SK-N-SH (cell line): ENCODE data around the gene NEU4. TPM values are rescaled to one million over a fixed set of nuclear protein-coding genes. Genes with fewer than 3 reads are reported as not detected.
"Not testable (repeated sequence)": the region's sequence is repeated elsewhere in the genome, so short reads cannot be mapped to it uniquely, and the experiment has no call there.

Source experiments
- CTCF ChIA-PET: fragments of 300-600, 350-600 bp; formaldehyde crosslinking; extraction: SDS; loops from one replicate; lab custom pipeline; 2021; lab: Yijun Ruan, JAX
- POLR2A ChIA-PET: fragments of 350-600 bp; sonication (Branson Sonifier 250); formaldehyde crosslinking; extraction: SDS; loops from one replicate; lab custom pipeline; 2020; ENCODE audit warnings: antibody characterized with exemption, inconsistent platforms; lab: Yijun Ruan, JAX
- DNase-seq: peaks from one replicate; pipeline ENCODE4 v3.0.0; 2012
- H2AFZ ChIP-seq: fragments of 200-600 bp; sonication (generic); 2 replicates; pipeline ENCODE4 v1.8.1; 2016; ENCODE audit warnings: antibody characterized with exemption, mild to moderate bottlenecking, low read depth
- H3F3A ChIP-seq: fragments of 200-600 bp; sonication (generic); replicated peaks from 2 replicates; pipeline ENCODE3; 2016; ENCODE audit warnings: antibody characterized with exemption, mild to moderate bottlenecking; ENCODE audit not compliant: insufficient read depth
- H3K27ac ChIP-seq, 2 experiments: fragments of 200-500 bp in 1 of 2; fragments of 200-600 bp in 1 of 2; sonication (Bioruptor generic) in 1 of 2; sonication (generic), shearing (Covaris generic) in 1 of 2; 2 replicates each; pipeline versions ENCODE4 v1.5.1 to v1.6.1; 2014 to 2016; ENCODE audit warnings: low read depth in 2 of 2, inconsistent platforms in 1 of 2, low read length in 1 of 2, mild to moderate bottlenecking in 1 of 2, mixed read lengths in 1 of 2
- H3K27me3 ChIP-seq: fragments of 200-600 bp; sonication (generic), shearing (Covaris generic); 2 replicates; pipeline ENCODE4 v1.6.1; 2016; ENCODE audit warnings: mixed run types; ENCODE audit not compliant: insufficient read depth
- H3K36me3 ChIP-seq, 2 experiments: fragments of 200-500 bp in 1 of 2; fragments of 200-600 bp in 1 of 2; sonication (Bioruptor generic) in 1 of 2; sonication (generic) in 1 of 2; replicated peaks in 1 of 2; 2 replicates each; pipeline versions ENCODE3 to v1.5.1; 2014 to 2016; ENCODE audit warnings: low read length in 1 of 2, mild to moderate bottlenecking in 1 of 2; ENCODE audit not compliant: insufficient read depth in 2 of 2, control insufficient read depth in 1 of 2
- H3K4me1 ChIP-seq, 2 experiments: fragments of 200-500 bp in 1 of 2; fragments of 200-600 bp in 1 of 2; sonication (Bioruptor generic) in 1 of 2; sonication (generic), shearing (Covaris generic) in 1 of 2; 2 replicates each; pipeline versions ENCODE4 v1.5.1 to v1.6.1; 2014 to 2016; ENCODE audit warnings: low read depth in 1 of 2, low read length in 1 of 2, mixed run types in 1 of 2; ENCODE audit not compliant: insufficient read depth in 2 of 2, control insufficient read depth in 1 of 2
- H3K4me2 ChIP-seq: fragments of 200-600 bp; sonication (generic), shearing (Covaris generic); 2 replicates; pipeline ENCODE4 v1.6.1; 2017; ENCODE audit warnings: mixed run types
- H3K4me3 ChIP-seq, 2 experiments: fragments of 200-500 bp in 1 of 2; fragments of 200-600 bp in 1 of 2; sonication (Bioruptor generic) in 1 of 2; sonication (generic), shearing (Covaris generic) in 1 of 2; 2 replicates each; pipeline versions ENCODE4 v1.5.1 to v1.8.1; 2014 to 2016; ENCODE audit warnings: low read depth in 2 of 2, inconsistent platforms in 1 of 2, low read length in 1 of 2, mild to moderate bottlenecking in 1 of 2, mixed read lengths in 1 of 2, moderate library complexity in 1 of 2
- H3K79me2 ChIP-seq: fragments of 200-600 bp; sonication (generic); 2 replicates; pipeline ENCODE4 v1.8.1; 2017; ENCODE audit warnings: mild to moderate bottlenecking; ENCODE audit not compliant: insufficient read depth
- H3K9ac ChIP-seq: fragments of 200-600 bp; sonication (generic); 2 replicates; pipeline ENCODE4 v1.6.1; 2017; ENCODE audit warnings: mixed run types
- H3K9me2 ChIP-seq: fragments of 200-600 bp; sonication (generic); 2 replicates; pipeline ENCODE4 v1.6.1; 2017; ENCODE audit warnings: mixed run types
- H3K9me3 ChIP-seq: fragments of 200-600 bp; sonication (generic); 2 replicates; pipeline ENCODE4 v1.6.1; 2017; ENCODE audit warnings: mixed run types, mild to moderate bottlenecking, moderate library complexity
- H4K20me1 ChIP-seq: fragments of 200-600 bp; sonication (generic); 2 replicates; pipeline ENCODE4 v1.6.1; 2017; ENCODE audit warnings: mild to moderate bottlenecking, mixed run types; ENCODE audit not compliant: insufficient read depth
- ELF1 ChIP-seq: IDR thresholded peaks from 2 replicates; pipeline ENCODE4 v1.4.0; 2012
- EP300 ChIP-seq, 2 experiments: IDR thresholded peaks; 2 replicates each; pipeline versions ENCODE4 v1.4.0 to v1.6.1; 2012; ENCODE audit warnings: borderline replicate concordance in 1 of 2, low read depth in 1 of 2, low read length in 1 of 2
- FOXM1 ChIP-seq: IDR thresholded peaks from 2 replicates; pipeline ENCODE4 v1.4.0; 2012; ENCODE audit warnings: low read depth, mild to moderate bottlenecking
- GATA2 ChIP-seq: sonication (generic); formaldehyde crosslinking; IDR thresholded peaks from 2 replicates; pipeline ENCODE4 v1.5.0; 2020; ENCODE audit warnings: mild to moderate bottlenecking, missing genetic modification reagents
- NRF1 ChIP-seq: IDR thresholded peaks from 2 replicates; pipeline ENCODE4 v1.6.1; 2012; ENCODE audit warnings: low read depth, mild to moderate bottlenecking, low read length
- RAD21 ChIP-seq: IDR thresholded peaks from 2 replicates; pipeline ENCODE4 v1.6.1; 2012; ENCODE audit warnings: mild to moderate bottlenecking, low read length
- RCOR1 ChIP-seq: fragments of 150-350 bp; IDR thresholded peaks from 2 replicates; pipeline ENCODE4 v1.6.1; 2017; ENCODE audit warnings: antibody characterized with exemption, low read length
- RFX5 ChIP-seq: IDR thresholded peaks from 2 replicates; pipeline ENCODE4 v1.6.1; 2012; ENCODE audit warnings: mild to moderate bottlenecking, improper control_type of control experiment, low read length
- RXRA ChIP-seq: IDR thresholded peaks from 2 replicates; pipeline ENCODE4 v1.4.0; 2012; ENCODE audit warnings: low read depth, mild to moderate bottlenecking, borderline replicate concordance
- SMC3 ChIP-seq: IDR thresholded peaks from 2 replicates; pipeline ENCODE4 v1.6.1; 2012; ENCODE audit warnings: low read depth, low read length, improper control_type of control experiment
- TCF12 ChIP-seq: IDR thresholded peaks from 2 replicates; pipeline ENCODE4 v1.4.0; 2012
- WGBS: methylation state at CpG from one replicate; pipeline ENCODE4 v1.1.6; 2017; ENCODE audit warnings: low lambda C conversion rate; 5-methylcytosine and 5-hydroxymethylcytosine counted together
- polyA plus RNA-seq, 3 experiments: library from polyadenylated mRNA; depleted of rRNA; stranded (reverse); fragments of >200 nt; gene quantifications; 2 replicates each; pipeline ENCODE4 v1.2.3, GENCODE V29; 2012
- TF ChIP-seq, protein P1 (sequence below): IDR thresholded peaks from 2 replicates; pipeline ENCODE4 v1.4.0; 2012; ENCODE audit warnings: low read depth, borderline replicate concordance
- TF ChIP-seq, protein P2 (sequence below): IDR thresholded peaks from 2 replicates; pipeline ENCODE4; 2012
- TF ChIP-seq, protein P3 (sequence below): fragments of 150-350 bp; IDR thresholded peaks from 2 replicates; pipeline ENCODE4 v1.6.1; 2016; ENCODE audit warnings: mild to moderate bottlenecking, low read depth, low read length

NEU4 gene
- polyA plus RNA-seq, 1 of the 3 experiments (the other 2 are of a cell fraction): 0.05 TPM

DNA sequence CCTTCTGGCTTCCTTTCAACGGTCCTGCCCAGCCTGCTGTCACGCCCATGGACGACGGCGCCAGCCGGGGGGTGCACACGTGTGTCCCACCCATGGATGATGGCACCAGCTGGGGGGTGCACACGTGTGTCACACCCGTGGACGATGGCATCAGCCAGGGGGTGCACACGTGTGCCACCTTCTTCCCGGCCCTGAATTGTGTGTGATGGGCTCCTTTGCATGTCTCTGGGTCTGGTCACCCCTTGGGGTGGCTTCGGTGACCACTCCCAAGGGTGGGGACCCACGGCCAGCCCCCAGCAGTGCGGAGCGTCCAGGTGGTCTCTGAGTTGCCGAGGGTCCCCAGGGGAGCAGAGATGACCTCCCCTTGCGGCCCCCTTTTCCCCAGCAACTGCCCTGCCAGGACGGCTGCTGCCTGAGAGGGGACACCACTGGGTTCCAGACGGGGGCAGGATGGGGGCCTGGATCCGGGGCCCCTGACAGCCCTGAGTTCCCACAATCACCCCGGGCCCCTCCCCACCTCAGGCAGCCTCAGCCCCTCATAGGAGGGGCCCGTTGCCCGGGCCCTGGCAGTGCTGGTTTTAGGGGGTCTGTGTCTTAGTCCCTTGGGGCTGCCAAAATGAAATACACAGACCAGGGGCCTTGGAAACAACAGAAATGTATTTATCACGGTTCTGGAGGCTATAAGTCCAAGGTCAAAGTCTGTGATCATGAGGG, 9.4 kb downstream of the NEU4 start:
- peaks cover 7% of the 10 kb centered on the region for H3F3A ChIP-seq
- peaks cover 0 to 8% of the 10 kb centered on the region in 2 experiments; a peak in 1 of 4 replicates for H3K4me1 ChIP-seq
- ChIA-PET POLR2A (no interaction called here), CTCF (no interaction called here)
- H3K9me2 ChIP-seq: no peaks in the 10 kb centered on the region
- H3K4me2 ChIP-seq: no peak overlapping the region
- no peaks in the 10 kb centered on the region for H3K9me3 ChIP-seq
- no peak overlapping the region for H3K4me3 ChIP-seq
- H3K9ac ChIP-seq: no peak overlapping the region
- H2AFZ ChIP-seq: no peak overlapping the region
- H3K36me3 ChIP-seq: no peaks in the 10 kb centered on the region
- 67% methylated on average over 16 of the region's 25 CpGs for whole genome bisulfite sequencing
- no peaks in the 10 kb centered on the region for H3K27me3 ChIP-seq
- DNase-seq: no peak
- no peaks in the 10 kb centered on the region for H3K79me2 ChIP-seq
- TF ChIP-seq, protein P1, sequence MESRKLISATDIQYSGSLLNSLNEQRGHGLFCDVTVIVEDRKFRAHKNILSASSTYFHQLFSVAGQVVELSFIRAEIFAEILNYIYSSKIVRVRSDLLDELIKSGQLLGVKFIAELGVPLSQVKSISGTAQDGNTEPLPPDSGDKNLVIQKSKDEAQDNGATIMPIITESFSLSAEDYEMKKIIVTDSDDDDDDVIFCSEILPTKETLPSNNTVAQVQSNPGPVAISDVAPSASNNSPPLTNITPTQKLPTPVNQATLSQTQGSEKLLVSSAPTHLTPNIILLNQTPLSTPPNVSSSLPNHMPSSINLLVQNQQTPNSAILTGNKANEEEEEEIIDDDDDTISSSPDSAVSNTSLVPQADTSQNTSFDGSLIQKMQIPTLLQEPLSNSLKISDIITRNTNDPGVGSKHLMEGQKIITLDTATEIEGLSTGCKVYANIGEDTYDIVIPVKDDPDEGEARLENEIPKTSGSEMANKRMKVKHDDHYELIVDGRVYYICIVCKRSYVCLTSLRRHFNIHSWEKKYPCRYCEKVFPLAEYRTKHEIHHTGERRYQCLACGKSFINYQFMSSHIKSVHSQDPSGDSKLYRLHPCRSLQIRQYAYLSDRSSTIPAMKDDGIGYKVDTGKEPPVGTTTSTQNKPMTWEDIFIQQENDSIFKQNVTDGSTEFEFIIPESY: no peak
- no peak for TF ChIP-seq SMC3
- no peak for TF ChIP-seq RFX5
- TF ChIP-seq, all 33 proteins: peak for 0
- no peaks in the 10 kb centered on the region for H4K20me1 ChIP-seq
- no peak overlapping the region for H3K27ac ChIP-seq

DNA sequence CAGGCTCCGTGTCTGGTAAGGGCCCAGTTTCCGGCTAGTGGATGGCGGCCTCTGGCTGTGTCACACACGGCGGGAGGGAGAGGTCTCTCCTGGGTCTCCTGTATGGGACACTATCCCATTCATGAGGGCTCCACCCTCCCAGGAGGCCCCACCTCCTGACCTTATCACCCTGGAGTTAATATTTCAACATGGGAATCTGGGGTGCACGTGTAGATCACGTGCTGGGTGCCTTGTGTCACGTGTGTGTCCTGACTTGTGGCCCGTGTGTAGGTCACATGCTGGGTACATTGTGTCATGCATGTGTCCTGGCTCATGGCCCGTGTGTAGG, 9.9 kb downstream of the NEU4 start:
- Histone ChIP-seq H3K4me3 (no peak overlapping the region), H3K4me1 (peaks cover 0 to 8% of the 10 kb centered on the region in 2 experiments; a peak in 1 of 4 replicates), H3K9ac (no peak overlapping the region), H3K27ac (no peak overlapping the region), H3K36me3 (no peaks in the 10 kb centered on the region), H2AFZ (no peak overlapping the region), H3F3A (peaks cover 7% of the 10 kb centered on the region), H3K9me2 (no peaks in the 10 kb centered on the region), H3K27me3 (no peaks in the 10 kb centered on the region), H3K4me2 (no peak overlapping the region), H3K79me2 (no peaks in the 10 kb centered on the region), H4K20me1 (no peaks in the 10 kb centered on the region), H3K9me3 (no peaks in the 10 kb centered on the region)
- DNase-seq: no peak
- ChIA-PET CTCF (no interaction called here), POLR2A (no interaction called here)
- TF ChIP-seq GATA2 (CRISPR knock-in tag) (no peak), RAD21 (no peak), RXRA (no peak), RCOR1 (no peak), FOXM1 (no peak), TCF12 (no peak), ELF1 (no peak), EP300 (IDR thresholded peaks at IDR 0.05; ENCODE audit: borderline replicate concordance in 1 of 2, low read depth in 1 of 2, low read length in 1 of 2) (no peak), NRF1 (no peak)
- TF ChIP-seq, protein P2, sequence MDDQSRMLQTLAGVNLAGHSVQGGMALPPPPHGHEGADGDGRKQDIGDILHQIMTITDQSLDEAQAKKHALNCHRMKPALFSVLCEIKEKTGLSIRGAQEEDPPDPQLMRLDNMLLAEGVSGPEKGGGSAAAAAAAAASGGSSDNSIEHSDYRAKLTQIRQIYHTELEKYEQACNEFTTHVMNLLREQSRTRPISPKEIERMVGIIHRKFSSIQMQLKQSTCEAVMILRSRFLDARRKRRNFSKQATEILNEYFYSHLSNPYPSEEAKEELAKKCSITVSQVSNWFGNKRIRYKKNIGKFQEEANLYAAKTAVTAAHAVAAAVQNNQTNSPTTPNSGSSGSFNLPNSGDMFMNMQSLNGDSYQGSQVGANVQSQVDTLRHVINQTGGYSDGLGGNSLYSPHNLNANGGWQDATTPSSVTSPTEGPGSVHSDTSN: no peak
- TF ChIP-seq, protein P3, sequence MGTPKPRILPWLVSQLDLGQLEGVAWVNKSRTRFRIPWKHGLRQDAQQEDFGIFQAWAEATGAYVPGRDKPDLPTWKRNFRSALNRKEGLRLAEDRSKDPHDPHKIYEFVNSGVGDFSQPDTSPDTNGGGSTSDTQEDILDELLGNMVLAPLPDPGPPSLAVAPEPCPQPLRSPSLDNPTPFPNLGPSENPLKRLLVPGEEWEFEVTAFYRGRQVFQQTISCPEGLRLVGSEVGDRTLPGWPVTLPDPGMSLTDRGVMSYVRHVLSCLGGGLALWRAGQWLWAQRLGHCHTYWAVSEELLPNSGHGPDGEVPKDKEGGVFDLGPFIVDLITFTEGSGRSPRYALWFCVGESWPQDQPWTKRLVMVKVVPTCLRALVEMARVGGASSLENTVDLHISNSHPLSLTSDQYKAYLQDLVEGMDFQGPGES: no peak
- 81% methylated on average over 10 of the region's 10 CpGs for WGBS

DNA sequence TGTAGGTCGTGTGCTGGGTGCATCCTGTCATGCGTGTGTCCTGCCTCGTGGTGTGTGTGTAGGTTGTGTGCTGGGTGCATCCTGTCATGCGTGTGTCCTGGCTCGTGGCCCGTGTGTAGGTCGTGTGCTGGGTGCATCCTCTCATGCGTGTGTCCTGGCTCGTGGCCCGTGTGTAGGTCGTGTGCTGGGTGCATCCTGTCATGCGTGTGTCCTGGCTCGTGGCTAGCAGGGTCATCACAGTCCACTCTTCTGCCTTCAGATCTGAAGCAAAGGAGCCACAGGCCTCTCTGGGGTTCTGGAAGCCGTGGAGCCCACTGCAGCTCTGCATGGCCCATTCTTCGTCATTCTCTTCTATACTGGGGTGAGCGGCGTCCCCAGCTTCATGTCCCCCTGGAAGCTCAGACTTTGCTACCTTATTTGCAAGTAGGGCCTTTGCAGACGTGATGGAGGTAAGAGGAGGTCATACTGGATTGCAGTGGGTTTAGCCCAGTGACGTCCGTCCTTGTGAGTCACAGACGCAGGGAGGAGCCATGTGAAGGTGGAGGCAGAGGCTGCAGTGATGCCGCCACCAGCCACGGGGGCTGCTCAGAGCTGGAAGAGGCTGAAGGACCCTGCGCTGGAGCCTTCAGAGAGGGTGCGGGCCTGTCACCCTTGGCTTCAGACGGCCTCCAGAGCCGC, 11.1 kb downstream of the NEU4 start:
- H3K9me3 ChIP-seq, H3K27me3 ChIP-seq, H4K20me1 ChIP-seq, H3K4me2 ChIP-seq, CTCF ChIA-PET, H3K36me3 ChIP-seq, H3K4me1 ChIP-seq, H3F3A ChIP-seq, H3K79me2 ChIP-seq, H3K27ac ChIP-seq, H3K9me2 ChIP-seq, H3K9ac ChIP-seq, DNase-seq, H2AFZ ChIP-seq, H3K4me3 ChIP-seq, POLR2A ChIA-PET: not testable (repeated sequence)
- WGBS: 74% methylated on average over 24 of the region's 27 CpGs
